ENCODE data around the gene ACVR1. TPM values are rescaled to one million over a fixed set of nuclear protein-coding genes. Genes with fewer than 3 reads are reported as not detected.

ACVR1 gene
- total RNA-seq, 5 donors from 2014 or later (not counting 1 experiment from before 2014, with no cell fraction given): 18.3 to 31.5 (median 25.1) TPM

DNA sequence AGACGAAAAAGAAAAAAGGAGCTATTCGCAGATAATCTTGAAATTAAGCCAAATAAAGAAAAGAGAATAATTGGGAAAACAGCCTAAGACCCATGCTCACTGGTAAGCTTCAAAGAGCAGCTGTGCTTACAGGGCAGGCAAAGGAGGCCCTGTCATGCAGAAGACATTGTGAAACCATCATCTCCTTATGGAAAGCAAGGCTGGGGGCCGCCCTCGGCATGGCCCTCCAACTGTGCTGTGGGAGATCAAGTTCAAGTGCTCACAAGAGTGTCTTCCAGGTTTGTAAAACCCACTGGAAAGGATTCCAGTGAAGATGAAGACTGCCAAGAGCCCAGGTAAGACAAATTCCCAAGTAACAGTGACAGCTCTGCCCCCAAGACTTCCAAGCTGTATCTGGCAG lies 32.2 kb downstream of the ACVR1 start:
- Histone ChIP-seq H3K4me1 (ENCODE audit: control insufficient read depth in 1 of 2, extremely low read depth in 1 of 2, insufficient read depth in 2 of 2, low read length in 2 of 2) (peaks cover 0 to 3% of the 10 kb centered on the region in 2 experiments), H3K4me3 (ENCODE audit: control insufficient read depth in 1 of 2, extremely low read depth in 1 of 2, low read length in 1 of 2) (no peak overlapping the region), H3K9me3 (no peaks in the 10 kb centered on the region), H3K36me3 (ENCODE audit: control insufficient read depth in 2 of 2, extremely low read depth in 1 of 2, insufficient read depth in 1 of 2, low read length in 1 of 2) (no peaks in the 10 kb centered on the region), H3K27me3 (replicated peaks in 1 of 2; ENCODE audit: control insufficient read depth in 2 of 2, extremely low read depth in 1 of 2, insufficient read depth in 2 of 2, low read length in 1 of 2) (no peaks in the 10 kb centered on the region), H3K27ac (ENCODE audit: low read length) (no peak overlapping the region)
- H3K36me3 Mint-ChIP-seq: peaks cover 50% of the 10 kb centered on the region
- no peak for DNase-seq
- ATAC-seq (replicated peaks in 1 of 4): no peak
- H3K4me1 Mint-ChIP-seq: peaks cover 35 to 40% (median 39%) of the 10 kb centered on the region in 3 donors
- H3K27me3 Mint-ChIP-seq: no peaks in the 10 kb centered on the region
- H3K27ac Mint-ChIP-seq: no peak overlapping the region
- H3K9me3 Mint-ChIP-seq: peaks cover 0 to 5% (median 0%) of the 10 kb centered on the region in 3 donors
- CTCF ChIA-PET: interaction anchor here in 1 of 2 donors (0.7 kb wide), 1 partner anchor 20 kb away, joined by 3 read pairs; no protein-coding TSS in a partner anchor
- no peak overlapping the region for H3K4me3 Mint-ChIP-seq
- POLR2A ChIA-PET: interaction anchor here in 1 of 2 donors (0.6 kb wide), 1 partner anchor 537 kb away, joined by 4 read pairs; no protein-coding TSS in a partner anchor
- 100% methylated on average over 2 of the region's 4 CpGs for WGBS (ENCODE audit: insufficient coverage)

DNA sequence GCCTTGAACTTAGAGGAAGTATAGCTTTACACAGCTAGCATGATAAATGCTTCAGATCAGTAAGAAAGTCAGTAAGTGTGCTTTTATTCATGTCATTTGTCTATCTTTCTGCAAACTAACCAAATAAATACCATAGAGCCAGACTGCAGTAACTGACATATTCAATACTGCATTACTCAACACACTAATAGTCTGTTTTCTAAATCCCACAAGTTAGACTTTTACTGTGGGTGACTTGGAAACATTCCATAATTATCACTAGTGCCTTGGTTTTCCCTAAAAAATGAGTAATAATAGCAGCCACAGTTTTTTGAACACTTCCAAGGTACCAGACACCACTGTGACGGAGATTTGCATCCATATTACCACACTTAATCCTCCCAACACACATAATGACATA lies 33.0 kb downstream of the ACVR1 start:
- Histone ChIP-seq H3K36me3 (ENCODE audit: control insufficient read depth in 2 of 2, extremely low read depth in 1 of 2, insufficient read depth in 1 of 2, low read length in 1 of 2) (no peaks in the 10 kb centered on the region), H3K27me3 (replicated peaks in 1 of 2; ENCODE audit: control insufficient read depth in 2 of 2, extremely low read depth in 1 of 2, insufficient read depth in 2 of 2, low read length in 1 of 2) (no peaks in the 10 kb centered on the region), H3K9me3 (no peaks in the 10 kb centered on the region), H3K4me3 (ENCODE audit: control insufficient read depth in 1 of 2, extremely low read depth in 1 of 2, low read length in 1 of 2) (no peak overlapping the region), H3K27ac (ENCODE audit: low read length) (no peak overlapping the region), H3K4me1 (ENCODE audit: control insufficient read depth in 1 of 2, extremely low read depth in 1 of 2, insufficient read depth in 2 of 2, low read length in 2 of 2) (peaks cover 3 to 5% of the 10 kb centered on the region in 2 experiments)
- H3K4me3 Mint-ChIP-seq: no peak overlapping the region
- peaks cover 41% of the 10 kb centered on the region for H3K36me3 Mint-ChIP-seq
- H3K27me3 Mint-ChIP-seq: no peaks in the 10 kb centered on the region
- ATAC-seq (replicated peaks in 1 of 4): no peak
- H3K27ac Mint-ChIP-seq: no peak overlapping the region
- DNase-seq: no peak
- ChIA-PET POLR2A (no interaction called here), CTCF (interaction anchor here in 1 of 2 donors (0.6 kb wide), 1 partner anchor 16 kb away, joined by 3 read pairs; no protein-coding TSS in a partner anchor)
- 100% methylated on average over 1 of the region's 1 CpG for WGBS (ENCODE audit: insufficient coverage)
- peaks cover 0 to 5% (median 0%) of the 10 kb centered on the region in 3 donors for H3K9me3 Mint-ChIP-seq
- H3K4me1 Mint-ChIP-seq: peaks cover 43 to 48% (median 47%) of the 10 kb centered on the region in 3 donors

DNA sequence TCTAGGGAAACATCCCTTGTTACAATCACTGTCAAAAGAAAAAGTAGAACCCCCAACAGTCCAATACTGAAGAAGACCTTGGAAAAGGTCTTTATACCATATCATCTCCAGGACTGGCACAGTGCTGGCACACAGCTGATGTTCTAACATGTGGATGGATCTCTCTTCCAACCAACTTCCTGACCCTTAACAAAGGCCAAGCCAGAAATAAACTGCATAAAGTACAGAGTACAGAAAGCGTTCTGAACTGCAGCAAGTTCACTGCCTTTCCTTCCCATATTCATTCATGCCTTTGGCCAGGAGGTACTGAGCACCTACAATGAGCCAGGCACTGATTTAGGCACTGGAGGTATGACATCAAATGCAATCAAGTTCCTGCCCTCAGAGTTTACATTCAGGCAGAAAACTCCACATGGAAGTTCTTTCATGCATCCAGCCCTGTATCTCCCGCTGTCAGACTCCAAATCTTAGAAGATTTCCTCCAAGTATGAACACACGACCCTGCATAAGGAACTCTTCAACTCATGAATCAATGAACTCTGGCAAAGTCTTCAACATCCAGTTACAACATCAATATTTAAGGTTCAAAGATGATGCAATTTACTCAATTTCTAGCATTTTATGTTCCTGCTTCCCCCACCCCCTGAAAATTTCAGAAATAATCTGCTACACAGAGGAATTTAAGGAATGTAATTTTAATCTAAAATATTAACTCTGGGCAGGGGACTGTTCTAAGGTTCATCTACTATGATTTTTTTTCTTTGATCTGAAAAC lies 33.8 kb downstream of the ACVR1 start:
- H3K27ac ChIP-seq (ENCODE audit: low read length): no peak overlapping the region
- H3K9me3 Mint-ChIP-seq: peaks cover 0 to 5% (median 0%) of the 10 kb centered on the region in 3 donors
- H3K27me3 Mint-ChIP-seq: no peaks in the 10 kb centered on the region
- 96% methylated on average over 3 of the region's 3 CpGs for WGBS (ENCODE audit: insufficient coverage)
- CTCF ChIA-PET: interaction anchor here in 1 of 2 donors (0.7 kb wide), 1 partner anchor 9 kb away, joined by 4 read pairs; no protein-coding TSS in a partner anchor
- ATAC-seq (replicated peaks in 1 of 4): no peak
- H3K9me3 ChIP-seq: no peaks in the 10 kb centered on the region
- peaks cover 6 to 10% of the 10 kb centered on the region in 2 experiments for H3K4me1 ChIP-seq (ENCODE audit: control insufficient read depth in 1 of 2, extremely low read depth in 1 of 2, insufficient read depth in 2 of 2, low read length in 2 of 2)
- H3K4me1 Mint-ChIP-seq: peaks cover 49 to 51% (median 50%) of the 10 kb centered on the region in 3 donors
- no peak for DNase-seq
- H3K36me3 ChIP-seq (ENCODE audit: control insufficient read depth in 2 of 2, extremely low read depth in 1 of 2, insufficient read depth in 1 of 2, low read length in 1 of 2): peaks cover 0 to 2% of the 10 kb centered on the region in 2 donors
- no peaks in the 10 kb centered on the region for H3K27me3 ChIP-seq (replicated peaks in 1 of 2; ENCODE audit: control insufficient read depth in 2 of 2, extremely low read depth in 1 of 2, insufficient read depth in 2 of 2, low read length in 1 of 2)
- no peak overlapping the region for H3K4me3 ChIP-seq (ENCODE audit: control insufficient read depth in 1 of 2, extremely low read depth in 1 of 2, low read length in 1 of 2)
- no peak overlapping the region for H3K27ac Mint-ChIP-seq
- POLR2A ChIA-PET: no interaction called here
- no peak overlapping the region for H3K4me3 Mint-ChIP-seq
- peaks cover 36% of the 10 kb centered on the region for H3K36me3 Mint-ChIP-seq

DNA sequence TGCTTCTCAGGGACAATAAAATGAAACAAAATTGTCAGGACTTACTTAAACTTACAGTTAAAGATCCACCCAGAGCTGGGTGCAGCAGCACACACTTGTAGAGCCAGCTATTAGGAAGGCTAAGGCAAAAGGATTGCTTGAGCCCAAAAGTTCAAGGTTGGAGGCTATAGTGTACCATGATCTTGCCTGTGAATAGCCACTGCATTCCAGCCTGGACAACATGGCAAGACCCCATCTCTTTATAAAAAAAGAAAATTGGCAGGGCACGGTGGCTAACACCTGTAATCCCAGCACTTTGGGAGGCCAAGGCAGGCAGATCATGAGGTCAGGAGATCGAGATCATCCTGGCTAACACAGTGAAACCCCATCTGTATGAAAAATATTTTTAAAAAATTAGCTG lies 34.6 kb downstream of the ACVR1 start:
- H3K27me3 Mint-ChIP-seq: no peaks in the 10 kb centered on the region
- POLR2A ChIA-PET: no interaction called here
- H3K27ac ChIP-seq (ENCODE audit: low read length): no peak overlapping the region
- H3K4me3 Mint-ChIP-seq: no peak overlapping the region
- H3K36me3 Mint-ChIP-seq: peaks cover 42% of the 10 kb centered on the region
- peaks cover 0 to 5% (median 0%) of the 10 kb centered on the region in 3 donors for H3K9me3 Mint-ChIP-seq
- H3K4me1 Mint-ChIP-seq: peaks cover 56 to 57% (median 56%) of the 10 kb centered on the region in 3 donors
- peaks cover 0 to 2% of the 10 kb centered on the region in 2 donors for H3K36me3 ChIP-seq (ENCODE audit: control insufficient read depth in 2 of 2, extremely low read depth in 1 of 2, insufficient read depth in 1 of 2, low read length in 1 of 2)
- no CpG with 5 or more reads among the region's 2 CpGs for WGBS (ENCODE audit: insufficient coverage)
- no peaks in the 10 kb centered on the region for H3K27me3 ChIP-seq (replicated peaks in 1 of 2; ENCODE audit: control insufficient read depth in 2 of 2, extremely low read depth in 1 of 2, insufficient read depth in 2 of 2, low read length in 1 of 2)
- CTCF ChIA-PET: interaction anchor here in 1 of 2 donors (0.7 kb wide), 1 partner anchor 8 kb away, joined by 4 read pairs; no protein-coding TSS in a partner anchor
- H3K9me3 ChIP-seq: no peaks in the 10 kb centered on the region
- DNase-seq (no peak), ATAC-seq (replicated peaks in 1 of 4) (no peak)
- peaks cover 9 to 14% of the 10 kb centered on the region in 2 experiments for H3K4me1 ChIP-seq (ENCODE audit: control insufficient read depth in 1 of 2, extremely low read depth in 1 of 2, insufficient read depth in 2 of 2, low read length in 2 of 2)
- H3K27ac Mint-ChIP-seq: no peak overlapping the region
- no peak overlapping the region for H3K4me3 ChIP-seq (ENCODE audit: control insufficient read depth in 1 of 2, extremely low read depth in 1 of 2, low read length in 1 of 2)

DNA sequence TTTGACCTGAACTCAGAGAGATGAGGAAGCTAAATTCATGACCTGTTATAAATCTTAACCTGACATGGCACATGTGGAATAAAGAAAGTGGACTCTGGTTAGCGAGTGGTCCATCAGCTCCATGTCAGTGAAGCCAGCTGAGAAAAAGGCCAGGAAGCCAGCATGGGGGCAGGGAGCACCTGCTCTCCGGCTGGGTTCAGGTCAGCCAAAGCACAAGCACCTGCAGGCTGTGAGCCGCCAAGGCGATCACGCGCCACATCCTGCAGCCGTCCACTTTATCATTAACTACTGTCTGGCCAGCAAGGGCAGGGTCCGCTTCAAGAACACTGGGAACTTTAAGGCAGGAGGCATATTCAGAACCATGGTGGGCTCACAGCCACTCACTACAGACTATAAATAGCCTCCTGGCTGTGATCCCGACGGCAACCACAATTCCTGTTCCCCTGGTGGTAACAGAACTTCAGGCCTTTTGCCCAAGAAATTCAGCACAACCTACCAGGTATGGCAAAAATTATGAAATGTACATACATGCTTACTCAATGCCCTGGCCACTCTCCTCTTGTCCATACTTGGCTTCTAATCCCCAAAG lies 35.5 kb downstream of the ACVR1 start:
- ChIA-PET POLR2A (no interaction called here), CTCF (no interaction called here)
- no peak overlapping the region for H3K27ac Mint-ChIP-seq
- Histone ChIP-seq H3K36me3 (ENCODE audit: control insufficient read depth in 2 of 2, extremely low read depth in 1 of 2, insufficient read depth in 1 of 2, low read length in 1 of 2) (peaks cover 0 to 2% of the 10 kb centered on the region in 2 donors), H3K9me3 (no peaks in the 10 kb centered on the region), H3K4me3 (ENCODE audit: control insufficient read depth in 1 of 2, extremely low read depth in 1 of 2, low read length in 1 of 2) (no peak overlapping the region), H3K27me3 (replicated peaks in 1 of 2; ENCODE audit: control insufficient read depth in 2 of 2, extremely low read depth in 1 of 2, insufficient read depth in 2 of 2, low read length in 1 of 2) (no peaks in the 10 kb centered on the region), H3K4me1 (ENCODE audit: control insufficient read depth in 1 of 2, extremely low read depth in 1 of 2, insufficient read depth in 2 of 2, low read length in 2 of 2) (peaks cover 9 to 14% of the 10 kb centered on the region in 2 experiments), H3K27ac (ENCODE audit: low read length) (no peak overlapping the region)
- ATAC-seq (replicated peaks in 1 of 4) (no peak), DNase-seq (no peak)
- peaks cover 53 to 64% (median 60%) of the 10 kb centered on the region in 3 donors for H3K4me1 Mint-ChIP-seq
- H3K4me3 Mint-ChIP-seq: no peak overlapping the region
- no peaks in the 10 kb centered on the region for H3K27me3 Mint-ChIP-seq
- peaks cover 43% of the 10 kb centered on the region for H3K36me3 Mint-ChIP-seq
- peaks cover 0 to 5% (median 0%) of the 10 kb centered on the region in 3 donors for H3K9me3 Mint-ChIP-seq
- WGBS (ENCODE audit: insufficient coverage): 87% methylated on average over 8 of the region's 10 CpGs

DNA sequence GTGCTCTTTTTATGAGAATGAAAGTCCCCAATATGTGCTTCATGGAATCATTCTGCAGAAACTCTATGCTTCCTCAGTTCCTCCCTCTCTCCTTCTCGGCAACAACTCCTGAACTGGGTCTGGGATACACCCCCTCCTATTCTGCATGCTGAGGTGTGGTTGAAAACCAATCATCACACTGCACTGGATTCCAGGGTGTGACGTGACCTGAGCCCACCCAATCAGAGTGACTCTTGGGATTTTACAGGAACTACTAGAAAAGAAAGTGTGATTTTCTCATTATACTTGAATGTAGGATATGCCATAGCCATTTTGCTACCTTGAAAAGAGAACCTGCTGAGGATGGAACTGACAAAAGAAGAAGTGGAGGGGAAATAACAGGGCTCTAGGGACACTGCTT lies 36.3 kb downstream of the ACVR1 start:
- CTCF ChIA-PET: no interaction called here
- H3K36me3 Mint-ChIP-seq: peaks cover 35% of the 10 kb centered on the region
- Histone ChIP-seq H3K4me3 (ENCODE audit: control insufficient read depth in 1 of 2, extremely low read depth in 1 of 2, low read length in 1 of 2) (no peak overlapping the region), H3K9me3 (no peaks in the 10 kb centered on the region), H3K36me3 (ENCODE audit: control insufficient read depth in 2 of 2, extremely low read depth in 1 of 2, insufficient read depth in 1 of 2, low read length in 1 of 2) (peaks cover 0 to 2% of the 10 kb centered on the region in 2 donors), H3K27ac (ENCODE audit: low read length) (no peak overlapping the region), H3K27me3 (replicated peaks in 1 of 2; ENCODE audit: control insufficient read depth in 2 of 2, extremely low read depth in 1 of 2, insufficient read depth in 2 of 2, low read length in 1 of 2) (no peaks in the 10 kb centered on the region), H3K4me1 (ENCODE audit: control insufficient read depth in 1 of 2, extremely low read depth in 1 of 2, insufficient read depth in 2 of 2, low read length in 2 of 2) (peaks cover 9 to 14% of the 10 kb centered on the region in 2 experiments)
- no peak overlapping the region for H3K27ac Mint-ChIP-seq
- no peak overlapping the region for H3K4me3 Mint-ChIP-seq
- ATAC-seq (replicated peaks in 1 of 4) (no peak), DNase-seq (no peak)
- 100% methylated on average over 1 of the region's 2 CpGs for WGBS (ENCODE audit: insufficient coverage)
- POLR2A ChIA-PET: no interaction called here
- no peaks in the 10 kb centered on the region for H3K9me3 Mint-ChIP-seq
- no peaks in the 10 kb centered on the region for H3K27me3 Mint-ChIP-seq
- H3K4me1 Mint-ChIP-seq: peaks cover 51 to 64% (median 57%) of the 10 kb centered on the region in 3 donors
